H1 (cell line): ENCODE measurements around the gene ZMIZ1. TPM values are rescaled to one million over a fixed set of nuclear protein-coding genes. Genes with fewer than 3 reads are reported as not detected.

Experiments used
- CTCF ChIA-PET: fragments of 300-600 bp; sonication (Branson Sonifier 250); formaldehyde crosslinking; loops from one replicate; lab custom pipeline; 2021; ENCODE audit not compliant: partially characterized antibody; lab: Charles Lee
- POLR2A ChIA-PET: fragments of 300-600 bp; sonication (Branson Sonifier 250); formaldehyde crosslinking; loops from one replicate; lab custom pipeline; 2021; ENCODE audit warnings: inconsistent platforms; ENCODE audit not compliant: partially characterized antibody; lab: Charles Lee
- DNase-seq, 2 experiments: peaks; one replicate each; pipeline versions ENCODE4 v3.0.0 to v3.0.0-alpha.2; 2010 to 2022; ENCODE audit warnings: low spot score in 2 of 2, low read depth in 1 of 2, mixed read lengths in 1 of 2
- FAIRE-seq: peaks from 2 replicates; lab custom pipeline; 2011; peaks lifted over from hg19 to GRCh38; lab: Jason Lieb, UNC
- H2AFZ ChIP-seq: 2 replicates; pipeline ENCODE4 v1.8.1; 2012; ENCODE audit warnings: low read length, inconsistent platforms
- H2AK5ac ChIP-seq: 2 replicates; pipeline ENCODE4 v1.6.1; 2013; ENCODE audit warnings: low read depth, low read length
- H2BK120ac ChIP-seq: replicated peaks from 2 replicates; pipeline ENCODE3; 2013; ENCODE audit warnings: low read depth, low read length, inconsistent platforms
- H2BK12ac ChIP-seq: 2 replicates; pipeline ENCODE4 v1.6.1; 2013; ENCODE audit warnings: low read depth, low read length
- H2BK15ac ChIP-seq: 2 replicates; pipeline ENCODE4 v1.6.1; 2013; ENCODE audit warnings: low read length
- H2BK20ac ChIP-seq: 2 replicates; pipeline ENCODE4 v1.6.1; 2013; ENCODE audit warnings: low read length
- H2BK5ac ChIP-seq: 2 replicates; pipeline ENCODE4 v1.6.1; 2013; ENCODE audit warnings: low read depth, low read length
- H3K14ac ChIP-seq: 2 replicates; pipeline ENCODE4 v1.6.1; 2013; ENCODE audit warnings: inconsistent platforms; ENCODE audit not compliant: insufficient read length
- H3K18ac ChIP-seq: 2 replicates; pipeline ENCODE4 v1.6.1; 2013; ENCODE audit warnings: low read length; ENCODE audit errors: extremely low read depth
- H3K23ac ChIP-seq: 2 replicates; pipeline ENCODE4 v1.6.1; 2013; ENCODE audit warnings: inconsistent platforms; ENCODE audit not compliant: insufficient read length
- H3K23me2 ChIP-seq: 2 replicates; pipeline ENCODE4 v1.6.1; 2013; ENCODE audit warnings: low read depth, low read length
- H3K27ac ChIP-seq: 2 replicates; pipeline ENCODE4 v1.6.1; 2011; ENCODE audit warnings: low read depth, low read length, inconsistent platforms
- H3K27me3 ChIP-seq, 4 experiments: replicated peaks in 1 of 4; 1 replicate in 1 of 4; 2 replicates in 3 of 4; pipeline versions ENCODE4 v1.6.1 to v1.8.1; 2011 to 2013; ENCODE audit warnings: low read length in 3 of 4, mild to moderate bottlenecking in 3 of 4, inconsistent platforms in 2 of 4, mixed read lengths in 2 of 4, moderate library complexity in 1 of 4; ENCODE audit not compliant: control insufficient read depth in 3 of 4, insufficient read depth in 3 of 4; ENCODE audit errors: extremely low read depth in 1 of 4
- H3K36me3 ChIP-seq, 4 experiments: 2 replicates each; pipeline versions ENCODE4 v1.6.1 to v1.8.1; 2011 to 2013; ENCODE audit warnings: mild to moderate bottlenecking in 4 of 4, low read length in 3 of 4, moderate library complexity in 2 of 4, control low read depth in 1 of 4, inconsistent platforms in 1 of 4; ENCODE audit not compliant: insufficient read depth in 4 of 4, control insufficient read depth in 2 of 4
- H3K4ac ChIP-seq: replicated peaks from 2 replicates; pipeline ENCODE3; 2013; ENCODE audit warnings: low read length, low read depth, mixed read lengths, inconsistent platforms; ENCODE audit not compliant: insufficient read length
- H3K4me1 ChIP-seq, 4 experiments: replicated peaks in 1 of 4; 1 replicate in 1 of 4; 2 replicates in 3 of 4; pipeline versions ENCODE4 v1.6.1 to v1.8.1; 2011 to 2013; ENCODE audit warnings: low read length in 3 of 4, inconsistent platforms in 2 of 4, mixed read lengths in 1 of 4; ENCODE audit not compliant: insufficient read depth in 4 of 4, control insufficient read depth in 3 of 4
- H3K4me2 ChIP-seq, 2 experiments: 2 replicates each; pipeline versions ENCODE4 v1.6.1 to v1.8.1; 2011 to 2013; ENCODE audit warnings: low read depth in 2 of 2, low read length in 2 of 2, control low read depth in 1 of 2, inconsistent platforms in 1 of 2, mild to moderate bottlenecking in 1 of 2; ENCODE audit not compliant: insufficient read depth in 1 of 2
- H3K4me3 ChIP-seq, 4 experiments: fragments of 200-600, 300-600 bp in 1 of 4; sonication (generic), shearing (Covaris generic), sonication (Bioruptor Twin) in 1 of 4; 2 replicates each; pipeline versions ENCODE4 v1.5.1 to v1.8.1; 2011 to 2016; ENCODE audit warnings: low read length in 4 of 4, low read depth in 3 of 4, control low read depth in 2 of 4, inconsistent platforms in 2 of 4, mild to moderate bottlenecking in 2 of 4, mixed read lengths in 1 of 4, moderate library complexity in 1 of 4; ENCODE audit not compliant: insufficient read depth in 2 of 4; ENCODE audit errors: extremely low read depth in 1 of 4
- H3K56ac ChIP-seq: replicated peaks from 2 replicates; pipeline ENCODE3; 2013; ENCODE audit warnings: low read depth, mild to moderate bottlenecking, mixed read lengths, low read length, inconsistent platforms; ENCODE audit not compliant: insufficient read length
- H3K79me1 ChIP-seq: 2 replicates; pipeline ENCODE4 v1.6.1; 2013; ENCODE audit warnings: low read depth, low read length, control low read depth
- H3K79me2 ChIP-seq, 2 experiments: 2 replicates each; pipeline versions ENCODE4 v1.6.1 to v1.8.1; 2012 to 2013; ENCODE audit warnings: low read length in 2 of 2, mild to moderate bottlenecking in 2 of 2, inconsistent platforms in 1 of 2; ENCODE audit not compliant: insufficient read depth in 2 of 2, control insufficient read depth in 1 of 2
- H3K9ac ChIP-seq, 4 experiments: replicated peaks in 1 of 4; 1 replicate in 1 of 4; 2 replicates in 3 of 4; pipeline versions ENCODE4 v1.6.1 to v1.8.1; 2011 to 2013; ENCODE audit warnings: low read depth in 3 of 4, low read length in 3 of 4, control low read depth in 2 of 4, mild to moderate bottlenecking in 2 of 4, moderate library complexity in 2 of 4, inconsistent platforms in 1 of 4; ENCODE audit errors: extremely low read depth in 1 of 4
- H3K9me3 ChIP-seq, 2 experiments: 2 replicates each; pipeline versions ENCODE4 v1.6.1 to v1.8.1; 2012 to 2013; ENCODE audit warnings: mild to moderate bottlenecking in 2 of 2, moderate library complexity in 2 of 2, control low read depth in 1 of 2, inconsistent platforms in 1 of 2, low read depth in 1 of 2, low read length in 1 of 2, mixed read lengths in 1 of 2; ENCODE audit not compliant: insufficient read depth in 2 of 2
- H4K20me1 ChIP-seq, 2 experiments: replicated peaks in 1 of 2; 2 replicates each; pipeline versions ENCODE3 to v1.8.1; 2011 to 2013; ENCODE audit warnings: inconsistent platforms in 2 of 2, low read length in 2 of 2, mild to moderate bottlenecking in 1 of 2; ENCODE audit not compliant: insufficient read depth in 2 of 2, control insufficient read depth in 1 of 2
- H4K5ac ChIP-seq: 2 replicates; pipeline ENCODE4 v1.6.1; 2013; ENCODE audit warnings: low read length, low read depth, mixed read lengths, inconsistent platforms; ENCODE audit not compliant: insufficient read length
- H4K8ac ChIP-seq: 2 replicates; pipeline ENCODE4 v1.8.0; 2013; ENCODE audit warnings: mild to moderate bottlenecking, moderate library complexity, low read length, inconsistent platforms; ENCODE audit not compliant: insufficient read depth; ENCODE audit errors: extremely low read depth
- H4K91ac ChIP-seq: replicated peaks from 2 replicates; pipeline ENCODE3; 2013; ENCODE audit warnings: low read length, mixed read lengths, inconsistent platforms; ENCODE audit not compliant: insufficient read length
- ASH2L ChIP-seq: fragments of 200-600, 300-600 bp; sonication (generic); IDR thresholded peaks from one replicate; pipeline ENCODE4 v1.7.1; 2017; ENCODE audit warnings: low read length
- GABPA ChIP-seq: IDR thresholded peaks from 2 replicates; pipeline ENCODE4 v1.6.1; 2011; ENCODE audit warnings: mild to moderate bottlenecking, low read length, moderate library complexity, borderline replicate concordance; ENCODE audit not compliant: insufficient read depth
- NRF1 ChIP-seq: IDR thresholded peaks from 2 replicates; pipeline ENCODE4 v1.6.1; 2011; ENCODE audit warnings: mild to moderate bottlenecking, low read depth, low read length, improper control_type of control experiment
- POLR2AphosphoS5 ChIP-seq: IDR thresholded peaks from 2 replicates; pipeline ENCODE4 v1.6.1; 2011; ENCODE audit warnings: low read depth, low read length
- RBBP5 ChIP-seq: IDR thresholded peaks from 2 replicates; pipeline ENCODE4 v1.7.1; 2012; ENCODE audit warnings: low read depth, mild to moderate bottlenecking, inconsistent platforms, low read length, moderate library complexity, borderline replicate concordance
- SIN3A ChIP-seq, 2 experiments: IDR thresholded peaks in 1 of 2; conservative IDR thresholded peaks in 1 of 2; 2 replicates each; pipeline ENCODE4 v1.6.1; 2011 to 2012; ENCODE audit warnings: low read length in 2 of 2, improper control_type of control experiment in 1 of 2, low read depth in 1 of 2, mild to moderate bottlenecking in 1 of 2
- SP4 ChIP-seq: IDR thresholded peaks from 2 replicates; pipeline ENCODE4 v1.6.1; 2012; ENCODE audit warnings: low read length, inconsistent platforms
- TAF1 ChIP-seq: IDR thresholded peaks from 2 replicates; pipeline ENCODE4 v1.6.1; 2011; ENCODE audit warnings: mild to moderate bottlenecking, low read depth, low read length
- WGBS, 2 experiments: shearing (Covaris generic) in 1 of 2; methylation state at CpG; one replicate each; pipeline versions ENCODE4 v1.1.6 to v1.1.7; 2013 to 2015; ENCODE audit warnings: low lambda C conversion rate in 2 of 2, mixed read lengths in 2 of 2, inconsistent platforms in 1 of 2, low coverage in 1 of 2, missing lambda C conversion rate in 1 of 2; ENCODE audit not compliant: insufficient replicate concordance in 2 of 2, insufficient coverage in 1 of 2, insufficient read length in 1 of 2; ENCODE audit errors: extremely low coverage in 1 of 2, missing lambda C conversion rate in 1 of 2; 5-methylcytosine and 5-hydroxymethylcytosine counted together
- polyA plus RNA-seq, 7 experiments: library from polyadenylated mRNA; depleted of rRNA in 3 of 7; stranded (reverse) in 5 of 7; unstranded in 2 of 7; fragments of >200 nt in 5 of 7; fragments of 200-250 nt in 2 of 7; gene quantifications; 1 replicate in 5 of 7; 2 replicates in 1 of 7; 4 replicates in 1 of 7; pipeline versions ENCODE4 v1.2.1 to v1.2.3, GENCODE V29; 2011 to 2013; ENCODE audit warnings: missing spikeins in 2 of 7, mixed read lengths in 2 of 7
- total RNA-seq: library from RNA; stranded (reverse); fragmentation: NEBNext Ultra II Directional; extraction: Animal tissue kit (Norgen Biotek cat#: 25700); gene quantifications from 2 replicates; pipeline ENCODE4 v1.2.1, GENCODE V29; 2021

The ZMIZ1 gene
- total and polyA plus RNA-seq, 2 of the 8 experiments (the other 6 are each of a cell fraction or from before 2014, with no cell fraction given): 8.1 to 28.0 TPM

DNA sequence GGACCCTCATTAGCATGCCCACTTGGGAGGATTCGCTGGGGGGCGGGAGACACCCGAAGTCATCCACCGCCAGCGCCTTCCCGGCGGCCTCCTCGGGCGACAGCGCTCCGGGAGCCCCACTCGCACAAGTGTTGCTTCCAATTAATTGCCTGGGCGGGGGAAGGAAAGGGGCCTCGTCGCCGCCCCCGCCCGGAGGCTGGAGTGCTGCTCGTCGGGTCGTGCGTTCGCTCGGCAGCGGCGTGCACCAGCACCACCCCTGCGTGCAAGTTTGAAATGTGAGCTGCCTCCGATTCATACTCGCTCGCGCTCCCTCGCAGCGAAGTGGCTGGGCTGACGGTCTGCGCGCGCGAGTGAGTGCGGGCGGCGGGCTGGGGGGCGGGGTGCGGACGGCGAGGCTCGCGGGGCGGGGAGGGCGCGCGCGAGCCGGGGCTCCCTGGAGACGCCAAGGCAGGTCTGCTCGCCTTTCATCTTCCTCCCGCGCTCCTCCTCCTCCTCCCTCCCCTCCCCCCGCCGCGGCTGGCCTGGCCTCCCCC, 173.9 kb downstream of the ZMIZ1 start:
- Histone ChIP-seq H4K20me1 (peaks cover 58 to 62% of the 10 kb centered on the region in 2 experiments), H3K23ac (no peak overlapping the region), H3K18ac (no peak overlapping the region), H3K4me3 (peak overlapping the region; percentile 42 to 75 (median 58)), H3K23me2 (peaks cover 12% of the 10 kb centered on the region; the same call in 1 of the 2 replicates), H3K79me2 (peaks cover 0 to 11% of the 10 kb centered on the region in 2 experiments; a peak in 1 of 4 replicates), H2BK120ac (no peak overlapping the region), H2BK15ac (no peak overlapping the region), H3K27ac (no peak overlapping the region), H2BK5ac (no peak overlapping the region), H3K4me1 (peaks cover 20 to 35% (median 27%) of the 10 kb centered on the region in 4 experiments), H3K36me3 (no peaks in the 10 kb centered on the region), H4K8ac (peak overlapping the region; percentile 54; the same call in 1 of the 2 replicates), H3K4ac (no peak overlapping the region), H3K27me3 (peaks cover 28 to 53% (median 50%) of the 10 kb centered on the region in 4 experiments), H4K91ac (no peak overlapping the region), H3K9ac (no peak overlapping the region), H2BK20ac (no peak overlapping the region), H3K56ac (no peak overlapping the region), H2AFZ (no peak overlapping the region), H3K79me1 (peaks cover 7% of the 10 kb centered on the region), H2BK12ac (no peak overlapping the region), H3K14ac (no peak overlapping the region), H4K5ac (no peak overlapping the region), H3K9me3 (no peaks in the 10 kb centered on the region), H2AK5ac (no peak overlapping the region), H3K4me2 (peak overlapping the region; percentile 79 to 91)
- DNase-seq (peak in 1 of 2 experiments; percentile 63), FAIRE-seq (no peak)
- CTCF ChIA-PET: interaction anchor here (1.2 to 1.5 kb wide), 3 partner anchors 11 to 267 kb away, joined by 3 to 5 read pairs (median 4); no protein-coding TSS in a partner anchor
- TF ChIP-seq TAF1 (0 out of 2 replicates have a peak, but pooled peaks have one; percentile 18), GABPA (no peak), ASH2L (peak; percentile 79), POLR2AphosphoS5 (peak; percentile 20; the same call in 1 of the 2 replicates), RBBP5 (peak; percentile 19; the same call in 1 of the 2 replicates), NRF1 (no peak), SIN3A (conservative IDR thresholded peaks at IDR 0.05 in 1 of 2, IDR thresholded peaks at IDR 0.05 in 1 of 2; ENCODE audit: low read depth in 1 of 2, low read length in 2 of 2) (no peak), SP4 (no peak)
- 0% methylated on average over 7 of the region's 60 CpGs; no CpG with 5 or more reads in 1 of the 2 experiments for WGBS, 2 experiments
- POLR2A ChIA-PET: interaction anchor here (0.6 to 1.8 kb wide), 5 partner anchors 9 to 111 kb away, joined by 3 to 6 read pairs (median 4); no protein-coding TSS in a partner anchor
